GM12878 (cell line): ENCODE results near the gene SMURF1. TPM values are rescaled to one million over a fixed set of nuclear protein-coding genes. Genes with fewer than 3 reads are reported as not detected.

Experiments used
- ATAC-seq: fragments of 200-7000 bp; cut with Tn5 transposase; 3 replicates; pipeline ENCODE4 v1.9.1; 2020; ENCODE audit warnings: mild to moderate bottlenecking, moderate library complexity
- BruUV-seq: library from RNA; stranded (reverse); fragments of 400-500 nt; replicated peaks from 2 replicates; lab custom pipeline; 2021; lab: Mats Ljungman, UMichigan
- CTCF ChIA-PET: fragments of 300-600 bp; sonication (Branson Sonifier 250); formaldehyde crosslinking; extraction: SDS; loops from one replicate; lab custom pipeline; 2021; ENCODE audit warnings: inconsistent platforms; lab: Yijun Ruan, JAX
- POLR2A ChIA-PET: fragments of 350-600 bp; formaldehyde crosslinking; extraction: SDS; loops from one replicate; lab custom pipeline; 2021; ENCODE audit warnings: inconsistent platforms; lab: Charles Lee
- RAD21 ChIA-PET: fragments of 300-600 bp; sonication (Branson Sonifier 250); formaldehyde crosslinking; loops from one replicate; lab custom pipeline; 2023; ENCODE audit warnings: antibody characterized with exemption; ENCODE audit not compliant: unreplicated experiment; lab: Charles Lee
- SMC1A ChIA-PET: fragments of 300-600 bp; sonication (Branson Sonifier 250); formaldehyde crosslinking; loops from one replicate; lab custom pipeline; 2023; ENCODE audit not compliant: unreplicated experiment, uncharacterized antibody; lab: Charles Lee
- DNase-seq: peaks from one replicate; pipeline ENCODE4 v3.0.0-alpha.2; 2011; ENCODE audit warnings: low read depth, low spot score
- FAIRE-seq: peaks from 3 replicates; lab custom pipeline; 2011; peaks lifted over from hg19 to GRCh38; lab: Jason Lieb, UNC
- H2AFZ ChIP-seq: 2 replicates; pipeline ENCODE4 v1.6.0; 2011; ENCODE audit warnings: low read depth, low read length, control low read depth; ENCODE audit not compliant: control insufficient read depth
- H3K27ac ChIP-seq: 2 replicates; pipeline ENCODE4 v1.5.1; 2011; ENCODE audit warnings: control low read depth; ENCODE audit not compliant: control insufficient read depth, insufficient read depth
- H3K27me3 ChIP-seq, 2 experiments: replicated peaks in 1 of 2; 2 replicates each; pipeline versions ENCODE4 v1.6.0 to v1.6.1; 2011; ENCODE audit warnings: low read length in 1 of 2; ENCODE audit not compliant: control insufficient read depth in 2 of 2, insufficient read depth in 2 of 2
- H3K36me3 ChIP-seq, 2 experiments: 2 replicates each; pipeline ENCODE4 v1.5.1; 2011; ENCODE audit warnings: low read length in 1 of 2; ENCODE audit not compliant: control insufficient read depth in 2 of 2, insufficient read depth in 2 of 2
- H3K4me1 ChIP-seq: 2 replicates; pipeline ENCODE4 v1.6.1; 2011; ENCODE audit warnings: mild to moderate bottlenecking, low read length, moderate library complexity, mixed read lengths; ENCODE audit not compliant: control insufficient read depth, insufficient read depth
- H3K4me2 ChIP-seq: 2 replicates; pipeline ENCODE4 v1.6.0; 2011; ENCODE audit warnings: control low read depth; ENCODE audit not compliant: control insufficient read depth, insufficient read depth
- H3K4me3 ChIP-seq: fragments of 200-600 bp; sonication (generic); 2 replicates; pipeline ENCODE4 v1.5.1; 2016
- H3K79me2 ChIP-seq: 2 replicates; pipeline ENCODE4 v1.6.0; 2011; ENCODE audit warnings: low read length; ENCODE audit not compliant: control insufficient read depth, insufficient read depth
- H3K9ac ChIP-seq: 2 replicates; pipeline ENCODE4 v1.8.0; 2011; ENCODE audit warnings: low read length, control low read depth, mixed read lengths; ENCODE audit not compliant: control insufficient read depth, insufficient read depth
- H3K9me3 ChIP-seq: replicated peaks from 3 replicates; pipeline ENCODE4 v1.5.1; 2011; ENCODE audit warnings: mild to moderate bottlenecking, low read length; ENCODE audit not compliant: control insufficient read depth, insufficient read depth
- H4K20me1 ChIP-seq: 2 replicates; pipeline ENCODE4 v1.6.0; 2011; ENCODE audit not compliant: control insufficient read depth, insufficient read depth
- CBFB ChIP-seq: IDR thresholded peaks from 2 replicates; pipeline ENCODE4 v1.6.1; 2016; ENCODE audit warnings: antibody characterized with exemption, low read depth
- EED ChIP-seq: sonication (generic); IDR thresholded peaks from 2 replicates; pipeline ENCODE4 v1.6.1; 2016; ENCODE audit warnings: antibody characterized with exemption, low read depth
- KAT2A ChIP-seq: conservative IDR thresholded peaks from 2 replicates; pipeline ENCODE4 v1.6.1; 2011; ENCODE audit warnings: low read depth, low read length; ENCODE audit not compliant: control insufficient read depth
- LARP7 ChIP-seq: fragments of 450-650 bp; IDR thresholded peaks from 2 replicates; pipeline ENCODE4 v1.6.1; 2017; ENCODE audit warnings: mild to moderate bottlenecking
- MEF2B ChIP-seq: fragments of 450-650 bp; IDR thresholded peaks from 2 replicates; pipeline ENCODE4 v1.6.1; 2018; ENCODE audit warnings: mild to moderate bottlenecking, moderate library complexity; ENCODE audit not compliant: partially characterized antibody, poor library complexity, severe bottlenecking
- NR2C1 ChIP-seq: fragments of 450-650 bp; IDR thresholded peaks from 2 replicates; pipeline ENCODE4 v1.6.1; 2017; ENCODE audit warnings: antibody characterized with exemption, mild to moderate bottlenecking, moderate library complexity
- NR2C2 ChIP-seq: IDR thresholded peaks from 2 replicates; pipeline ENCODE4 v1.6.1; 2011; ENCODE audit warnings: borderline replicate concordance, low read depth; ENCODE audit not compliant: control insufficient read depth, insufficient read length
- RAD51 ChIP-seq: fragments of 450-650 bp; IDR thresholded peaks from 2 replicates; pipeline ENCODE4 v1.6.1; 2016; ENCODE audit warnings: moderate library complexity, mild to moderate bottlenecking, inconsistent platforms
- SIN3A ChIP-seq: IDR thresholded peaks from 2 replicates; pipeline ENCODE4 v1.6.1; 2012; ENCODE audit warnings: low read depth, low read length, improper control_type of control experiment
- SPI1 ChIP-seq: IDR thresholded peaks from 2 replicates; pipeline ENCODE4 v1.6.1; 2011; ENCODE audit warnings: low read depth, mild to moderate bottlenecking, low read length, moderate library complexity, borderline replicate concordance; ENCODE audit not compliant: insufficient read depth
- STAT1 ChIP-seq: fragments of 450-650 bp; conservative IDR thresholded peaks from 2 replicates; pipeline ENCODE4 v1.6.1; 2014; ENCODE audit warnings: antibody characterized with exemption, mild to moderate bottlenecking
- ZZZ3 ChIP-seq: IDR thresholded peaks from 2 replicates; pipeline ENCODE4 v1.6.1; 2011; ENCODE audit warnings: low read depth; ENCODE audit not compliant: control insufficient read depth, insufficient read length
- WGBS: methylation state at CpG from one replicate; pipeline ENCODE4 v1.1.6; 2016; ENCODE audit warnings: low lambda C conversion rate; ENCODE audit not compliant: insufficient replicate concordance, insufficient coverage; ENCODE audit errors: missing lambda C conversion rate; 5-methylcytosine and 5-hydroxymethylcytosine counted together
- in situ Hi-C: fragments of 300-500 bp; cut with MboI; formaldehyde crosslinking; loops from 9 replicates; pipeline ENCODE4 v1.14.3; 2018; ENCODE audit warnings: mixed read lengths
- intact Hi-C: fragments of 100-400 bp; cut with micrococcal nuclease; formaldehyde crosslinking; loops from one replicate; pipeline ENCODE4 v1.14.2; 2022; ENCODE audit not compliant: unreplicated experiment
- polyA plus RNA-seq, 11 experiments: library from polyadenylated mRNA; depleted of rRNA in 4 of 11; unstranded in 6 of 11; stranded (reverse) in 5 of 11; fragments of >200 nt; fragmentation: Nextera tagmentation in 4 of 11; fragmentation: Illumina TruSeq in 1 of 11; extraction: Ambion mirVana in 4 of 11; extraction: Trizol in 1 of 11; gene quantifications; 1 replicate in 1 of 11; 2 replicates in 10 of 11; pipeline versions ENCODE4 v1.2.1 to v1.2.3, GENCODE V29; 2011 to 2016; ENCODE audit warnings: inconsistent platforms in 2 of 11, missing spikeins in 2 of 11, low read depth in 1 of 11
- total RNA-seq, 4 experiments: library from RNA; depleted of rRNA in 3 of 4; stranded (reverse); fragments of >200 nt in 3 of 4; fragmentation: Illumina TruSeq in 1 of 4; extraction: Trizol in 1 of 4; gene quantifications; 2 replicates each; pipeline versions ENCODE4 v1.2.1 to v1.2.3, GENCODE V29; 2013 to 2021
- TF ChIP-seq, protein P1 (sequence below): fragments of 450-650 bp; formaldehyde crosslinking; IDR thresholded peaks from 2 replicates; pipeline ENCODE4 v1.5.0; 2022; ENCODE audit warnings: mild to moderate bottlenecking, missing genetic modification characterization
- TF ChIP-seq, protein P2 (sequence below): IDR thresholded peaks from 2 replicates; pipeline ENCODE4 v1.6.1; 2012; ENCODE audit warnings: low read depth, low read length, improper control_type of control experiment
- TF ChIP-seq, protein P3 (sequence below): fragments of 450-650 bp; IDR thresholded peaks from 2 replicates; pipeline ENCODE4 v1.6.1; 2017; ENCODE audit warnings: borderline replicate concordance

Gene SMURF1
- total and polyA plus RNA-seq, 10 of the 15 experiments (the other 5 are each of a cell fraction or from before 2014, with no cell fraction given): 0.76 to 14.0 (median 7.9) TPM

DNA sequence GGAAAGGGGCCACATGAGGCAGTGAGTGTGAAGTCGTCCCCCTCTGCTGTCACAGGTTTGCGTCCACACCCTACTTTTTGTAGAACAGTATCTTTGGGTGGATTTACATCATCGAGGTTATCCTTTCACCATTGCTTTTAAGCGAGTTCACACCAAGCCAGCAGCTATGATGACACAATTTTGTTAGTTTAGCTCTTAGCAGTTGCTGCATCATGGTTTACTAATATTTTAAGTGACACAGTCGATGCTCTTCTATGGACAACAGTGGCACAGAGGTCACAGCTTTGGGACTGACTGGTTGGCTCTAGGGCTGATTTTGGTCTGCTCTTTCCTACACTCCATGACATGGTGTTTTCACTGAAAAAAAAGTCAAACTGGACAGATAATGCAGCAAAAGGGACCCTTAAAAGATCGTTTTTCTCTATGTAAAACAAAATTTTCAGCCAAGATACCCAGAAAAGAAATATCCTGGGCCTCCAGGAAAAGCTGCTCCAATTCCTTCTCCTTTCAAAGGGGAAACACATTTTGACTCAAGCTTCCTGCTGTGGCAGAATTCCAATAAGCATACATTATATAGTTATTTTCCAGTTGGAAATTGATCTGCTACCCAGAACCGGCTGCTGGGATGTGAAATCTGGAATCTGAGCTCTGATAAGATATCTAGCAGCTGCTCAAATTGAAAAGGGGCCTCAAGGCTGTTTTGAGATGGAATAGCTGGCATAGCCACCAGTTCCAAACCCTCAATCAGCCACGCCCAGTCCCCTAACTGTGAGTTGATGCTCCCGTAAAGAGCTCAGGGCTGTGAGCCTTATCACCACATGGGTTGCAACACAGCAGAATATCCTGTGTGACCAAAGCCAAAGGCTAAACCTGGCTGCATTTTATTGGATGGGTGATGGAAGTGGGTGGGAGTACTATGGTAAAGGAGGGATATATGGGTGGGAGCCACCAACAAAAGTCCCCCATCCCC lies 114.2 kb downstream of the SMURF1 start:
- Histone ChIP-seq H3K4me3 (no peak overlapping the region), H3K36me3 (peaks cover 14 to 19% of the 10 kb centered on the region in 2 experiments), H3K4me1 (no peaks in the 10 kb centered on the region), H3K27ac (no peak overlapping the region), H4K20me1 (no peaks in the 10 kb centered on the region), H3K9ac (no peak overlapping the region), H3K79me2 (no peaks in the 10 kb centered on the region), H3K4me2 (no peak overlapping the region), H3K9me3 (no peaks in the 10 kb centered on the region), H3K27me3 (no peaks in the 10 kb centered on the region), H2AFZ (no peak overlapping the region)
- CTCF ChIA-PET: interaction anchor here (0.6 to 1.4 kb wide), 4 partner anchors 9 to 282 kb away, joined by 3 to 4 read pairs (median 3); no protein-coding TSS in a partner anchor
- intact Hi-C loops (no loop called here), in situ Hi-C loops (no loop called here)
- no peak for ATAC-seq
- BruUV-seq: no TSS peak
- FAIRE-seq: no peak
- TF ChIP-seq NR2C2: no peak
- TF ChIP-seq STAT1: no peak
- no peak for TF ChIP-seq NR2C1
- no peak for TF ChIP-seq RAD51
- TF ChIP-seq, protein P1, sequence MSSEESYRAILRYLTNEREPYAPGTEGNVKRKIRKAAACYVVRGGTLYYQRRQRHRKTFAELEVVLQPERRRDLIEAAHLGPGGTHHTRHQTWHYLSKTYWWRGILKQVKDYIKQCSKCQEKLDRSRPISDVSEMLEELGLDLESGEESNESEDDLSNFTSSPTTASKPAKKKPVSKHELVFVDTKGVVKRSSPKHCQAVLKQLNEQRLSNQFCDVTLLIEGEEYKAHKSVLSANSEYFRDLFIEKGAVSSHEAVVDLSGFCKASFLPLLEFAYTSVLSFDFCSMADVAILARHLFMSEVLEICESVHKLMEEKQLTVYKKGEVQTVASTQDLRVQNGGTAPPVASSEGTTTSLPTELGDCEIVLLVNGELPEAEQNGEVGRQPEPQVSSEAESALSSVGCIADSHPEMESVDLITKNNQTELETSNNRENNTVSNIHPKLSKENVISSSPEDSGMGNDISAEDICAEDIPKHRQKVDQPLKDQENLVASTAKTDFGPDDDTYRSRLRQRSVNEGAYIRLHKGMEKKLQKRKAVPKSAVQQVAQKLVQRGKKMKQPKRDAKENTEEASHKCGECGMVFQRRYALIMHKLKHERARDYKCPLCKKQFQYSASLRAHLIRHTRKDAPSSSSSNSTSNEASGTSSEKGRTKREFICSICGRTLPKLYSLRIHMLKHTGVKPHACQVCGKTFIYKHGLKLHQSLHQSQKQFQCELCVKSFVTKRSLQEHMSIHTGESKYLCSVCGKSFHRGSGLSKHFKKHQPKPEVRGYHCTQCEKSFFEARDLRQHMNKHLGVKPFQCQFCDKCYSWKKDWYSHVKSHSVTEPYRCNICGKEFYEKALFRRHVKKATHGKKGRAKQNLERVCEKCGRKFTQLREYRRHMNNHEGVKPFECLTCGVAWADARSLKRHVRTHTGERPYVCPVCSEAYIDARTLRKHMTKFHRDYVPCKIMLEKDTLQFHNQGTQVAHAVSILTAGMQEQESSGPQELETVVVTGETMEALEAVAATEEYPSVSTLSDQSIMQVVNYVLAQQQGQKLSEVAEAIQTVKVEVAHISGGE: no peak
- no peak for TF ChIP-seq SPI1
- TF ChIP-seq ZZZ3: no peak
- TF ChIP-seq SIN3A: no peak
- no peak for TF ChIP-seq LARP7
- TF ChIP-seq EED: no peak
- TF ChIP-seq KAT2A: no peak
- TF ChIP-seq, protein P2, sequence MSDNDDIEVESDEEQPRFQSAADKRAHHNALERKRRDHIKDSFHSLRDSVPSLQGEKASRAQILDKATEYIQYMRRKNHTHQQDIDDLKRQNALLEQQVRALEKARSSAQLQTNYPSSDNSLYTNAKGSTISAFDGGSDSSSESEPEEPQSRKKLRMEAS: no peak
- TF ChIP-seq, protein P3, sequence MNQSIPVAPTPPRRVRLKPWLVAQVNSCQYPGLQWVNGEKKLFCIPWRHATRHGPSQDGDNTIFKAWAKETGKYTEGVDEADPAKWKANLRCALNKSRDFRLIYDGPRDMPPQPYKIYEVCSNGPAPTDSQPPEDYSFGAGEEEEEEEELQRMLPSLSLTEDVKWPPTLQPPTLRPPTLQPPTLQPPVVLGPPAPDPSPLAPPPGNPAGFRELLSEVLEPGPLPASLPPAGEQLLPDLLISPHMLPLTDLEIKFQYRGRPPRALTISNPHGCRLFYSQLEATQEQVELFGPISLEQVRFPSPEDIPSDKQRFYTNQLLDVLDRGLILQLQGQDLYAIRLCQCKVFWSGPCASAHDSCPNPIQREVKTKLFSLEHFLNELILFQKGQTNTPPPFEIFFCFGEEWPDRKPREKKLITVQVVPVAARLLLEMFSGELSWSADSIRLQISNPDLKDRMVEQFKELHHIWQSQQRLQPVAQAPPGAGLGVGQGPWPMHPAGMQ: no peak
- no peak for TF ChIP-seq MEF2B
- no peak for TF ChIP-seq CBFB
- no peak for DNase-seq
- WGBS: 94% methylated on average over 9 of the region's 9 CpGs
- RAD21 ChIA-PET: interaction anchor here (0.6 kb wide), 1 partner anchor 218 kb away, joined by 4 read pairs; no protein-coding TSS in a partner anchor
- POLR2A ChIA-PET: interaction anchor here (0.6 kb wide), 1 partner anchor 118 kb away, joined by 3 read pairs; no protein-coding TSS in a partner anchor
- SMC1A ChIA-PET: no interaction called here
